Transverse colon (tissue), 3 donors: ENCODE results near the gene ACSS3.

ENCODE experiments used
- POLR2A ChIP-seq: fragments of 450-650 bp; IDR thresholded peaks from one replicate; pipeline ENCODE4 v1.6.1; 2016; ENCODE audit warnings: antibody characterized with exemption, mild to moderate bottlenecking, moderate library complexity
- TF ChIP-seq, protein P1 (sequence below), 5 experiments: fragments of 200-600 bp in 3 of 5; fragments of 450-650 bp in 2 of 5; sonication (generic) in 3 of 5; IDR thresholded peaks; 1 replicate in 2 of 5; 2 replicates in 3 of 5; pipeline ENCODE4 v1.5.1; 2016 to 2017; ENCODE audit warnings: antibody characterized with exemption in 5 of 5, inconsistent platforms in 3 of 5, mild to moderate bottlenecking in 2 of 5, moderate library complexity in 1 of 5

DNA sequence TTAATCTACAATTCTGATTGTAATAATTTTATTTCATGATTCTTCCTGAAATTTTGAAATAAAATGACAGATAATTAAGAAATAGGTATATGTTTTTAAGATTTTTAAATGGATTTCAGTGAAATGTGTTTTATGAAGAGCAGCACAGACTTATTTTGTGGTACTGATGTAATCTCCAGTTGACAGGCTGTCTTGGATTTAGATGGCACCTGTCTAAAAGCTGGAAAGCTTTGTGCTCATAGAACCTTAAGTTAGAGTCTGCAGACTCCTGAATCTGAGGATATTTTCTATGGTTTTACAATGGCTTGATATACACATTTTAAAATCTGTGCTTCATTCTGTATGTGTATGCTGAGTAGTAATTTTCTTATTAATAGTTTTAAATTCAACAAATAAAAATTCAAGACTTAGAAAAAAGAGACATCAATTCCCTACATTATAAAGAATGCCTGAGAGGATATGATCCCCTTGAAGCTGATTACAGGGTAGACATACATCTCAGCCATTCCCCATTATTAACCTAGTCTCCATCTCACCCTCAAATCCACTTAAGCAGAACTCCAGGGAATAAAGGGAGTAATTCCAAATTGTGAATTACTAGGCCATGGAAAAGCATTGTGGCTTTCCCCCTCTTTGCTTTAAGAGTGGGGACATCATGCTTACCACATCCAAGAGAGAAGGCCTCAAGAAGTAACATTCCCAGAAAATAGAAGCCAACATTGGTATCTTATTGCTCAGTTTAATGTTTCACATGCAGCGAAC is 33.7 kb upstream of the ACSS3 start:
- no peak for TF ChIP-seq POLR2A
- TF ChIP-seq, protein P1, sequence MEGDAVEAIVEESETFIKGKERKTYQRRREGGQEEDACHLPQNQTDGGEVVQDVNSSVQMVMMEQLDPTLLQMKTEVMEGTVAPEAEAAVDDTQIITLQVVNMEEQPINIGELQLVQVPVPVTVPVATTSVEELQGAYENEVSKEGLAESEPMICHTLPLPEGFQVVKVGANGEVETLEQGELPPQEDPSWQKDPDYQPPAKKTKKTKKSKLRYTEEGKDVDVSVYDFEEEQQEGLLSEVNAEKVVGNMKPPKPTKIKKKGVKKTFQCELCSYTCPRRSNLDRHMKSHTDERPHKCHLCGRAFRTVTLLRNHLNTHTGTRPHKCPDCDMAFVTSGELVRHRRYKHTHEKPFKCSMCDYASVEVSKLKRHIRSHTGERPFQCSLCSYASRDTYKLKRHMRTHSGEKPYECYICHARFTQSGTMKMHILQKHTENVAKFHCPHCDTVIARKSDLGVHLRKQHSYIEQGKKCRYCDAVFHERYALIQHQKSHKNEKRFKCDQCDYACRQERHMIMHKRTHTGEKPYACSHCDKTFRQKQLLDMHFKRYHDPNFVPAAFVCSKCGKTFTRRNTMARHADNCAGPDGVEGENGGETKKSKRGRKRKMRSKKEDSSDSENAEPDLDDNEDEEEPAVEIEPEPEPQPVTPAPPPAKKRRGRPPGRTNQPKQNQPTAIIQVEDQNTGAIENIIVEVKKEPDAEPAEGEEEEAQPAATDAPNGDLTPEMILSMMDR (IDR thresholded peaks at IDR 0.05) = no peak
